K562 (cell line): ENCODE measurements around the gene PDCD10. TPM values are rescaled to one million over a fixed set of nuclear protein-coding genes. Genes with fewer than 3 reads are reported as not detected.

Experiments used
- CXXC5 ChIP-seq: fragments of 250-450 bp; sonication (Bioruptor Pico); IDR thresholded peaks from 2 replicates; pipeline ENCODE4 v1.8.0; 2022; ENCODE audit warnings: inconsistent platforms, mild to moderate bottlenecking, moderate library complexity
- ZNF507 ChIP-seq: conservative IDR thresholded peaks from 2 replicates; pipeline ENCODE4 v1.6.1; 2017; ENCODE audit warnings: missing genetic modification characterization, missing compliant biosample characterization
- polyA plus RNA-seq, 8 experiments: library from polyadenylated mRNA; depleted of rRNA in 4 of 8; stranded (reverse) in 5 of 8; unstranded in 3 of 8; fragments of >200 nt; fragmentation: Nextera tagmentation in 2 of 8; fragmentation: Illumina TruSeq in 1 of 8; extraction: Ambion mirVana in 2 of 8; extraction: Trizol in 1 of 8; gene quantifications; 2 replicates each; pipeline versions ENCODE4 v1.2.1 to v1.2.3, GENCODE V29; 2011 to 2014; ENCODE audit warnings: inconsistent platforms in 1 of 8, missing spikeins in 1 of 8
- total RNA-seq, 7 experiments: library from RNA; depleted of rRNA in 6 of 7; stranded (reverse); fragments of >200 nt in 6 of 7; fragmentation: Illumina TruSeq in 2 of 7; extraction: Trizol in 2 of 7; gene quantifications; 2 replicates each; pipeline versions ENCODE4 v1.2.1 to v1.2.3, GENCODE V29; 2011 to 2021; ENCODE audit warnings: low replicate concordance in 1 of 7
- TF ChIP-seq, protein P1 (sequence below), 2 experiments: fragments of 150-350 bp in 1 of 2; IDR thresholded peaks; 2 replicates each; pipeline ENCODE4 v1.6.1; 2012 to 2016; ENCODE audit warnings: low read depth in 2 of 2, low read length in 2 of 2, mild to moderate bottlenecking in 1 of 2, moderate library complexity in 1 of 2
- TF ChIP-seq, protein P2 (sequence below): IDR thresholded peaks from 3 replicates; pipeline ENCODE4 v1.6.1; 2011; ENCODE audit warnings: borderline replicate concordance, mild to moderate bottlenecking, moderate library complexity; ENCODE audit not compliant: insufficient read length; ENCODE audit errors: extremely low read depth
- TF ChIP-seq, protein P3 (sequence below), 2 experiments: fragments of 450-650 bp in 1 of 2; IDR thresholded peaks; 2 replicates each; pipeline ENCODE4 v1.6.1; 2011 to 2017; ENCODE audit warnings: low read depth in 2 of 2, antibody characterized with exemption in 1 of 2, borderline replicate concordance in 1 of 2, low read length in 1 of 2, mild to moderate bottlenecking in 1 of 2, mixed read lengths in 1 of 2; ENCODE audit not compliant: control insufficient read depth in 1 of 2

PDCD10 gene
- total and polyA plus RNA-seq, 9 of the 15 experiments (the other 6 are each of a cell fraction or from before 2014, with no cell fraction given): 121 to 476 (median 232) TPM

- TF ChIP-seq, protein P1, sequence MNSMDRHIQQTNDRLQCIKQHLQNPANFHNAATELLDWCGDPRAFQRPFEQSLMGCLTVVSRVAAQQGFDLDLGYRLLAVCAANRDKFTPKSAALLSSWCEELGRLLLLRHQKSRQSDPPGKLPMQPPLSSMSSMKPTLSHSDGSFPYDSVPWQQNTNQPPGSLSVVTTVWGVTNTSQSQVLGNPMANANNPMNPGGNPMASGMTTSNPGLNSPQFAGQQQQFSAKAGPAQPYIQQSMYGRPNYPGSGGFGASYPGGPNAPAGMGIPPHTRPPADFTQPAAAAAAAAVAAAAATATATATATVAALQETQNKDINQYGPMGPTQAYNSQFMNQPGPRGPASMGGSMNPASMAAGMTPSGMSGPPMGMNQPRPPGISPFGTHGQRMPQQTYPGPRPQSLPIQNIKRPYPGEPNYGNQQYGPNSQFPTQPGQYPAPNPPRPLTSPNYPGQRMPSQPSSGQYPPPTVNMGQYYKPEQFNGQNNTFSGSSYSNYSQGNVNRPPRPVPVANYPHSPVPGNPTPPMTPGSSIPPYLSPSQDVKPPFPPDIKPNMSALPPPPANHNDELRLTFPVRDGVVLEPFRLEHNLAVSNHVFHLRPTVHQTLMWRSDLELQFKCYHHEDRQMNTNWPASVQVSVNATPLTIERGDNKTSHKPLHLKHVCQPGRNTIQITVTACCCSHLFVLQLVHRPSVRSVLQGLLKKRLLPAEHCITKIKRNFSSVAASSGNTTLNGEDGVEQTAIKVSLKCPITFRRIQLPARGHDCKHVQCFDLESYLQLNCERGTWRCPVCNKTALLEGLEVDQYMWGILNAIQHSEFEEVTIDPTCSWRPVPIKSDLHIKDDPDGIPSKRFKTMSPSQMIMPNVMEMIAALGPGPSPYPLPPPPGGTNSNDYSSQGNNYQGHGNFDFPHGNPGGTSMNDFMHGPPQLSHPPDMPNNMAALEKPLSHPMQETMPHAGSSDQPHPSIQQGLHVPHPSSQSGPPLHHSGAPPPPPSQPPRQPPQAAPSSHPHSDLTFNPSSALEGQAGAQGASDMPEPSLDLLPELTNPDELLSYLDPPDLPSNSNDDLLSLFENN (IDR thresholded peaks at IDR 0.05; ENCODE audit: low read depth in 2 of 2, low read length in 2 of 2): no peak
- no peak for TF ChIP-seq ZNF507 (tag)
- TF ChIP-seq, protein P2, sequence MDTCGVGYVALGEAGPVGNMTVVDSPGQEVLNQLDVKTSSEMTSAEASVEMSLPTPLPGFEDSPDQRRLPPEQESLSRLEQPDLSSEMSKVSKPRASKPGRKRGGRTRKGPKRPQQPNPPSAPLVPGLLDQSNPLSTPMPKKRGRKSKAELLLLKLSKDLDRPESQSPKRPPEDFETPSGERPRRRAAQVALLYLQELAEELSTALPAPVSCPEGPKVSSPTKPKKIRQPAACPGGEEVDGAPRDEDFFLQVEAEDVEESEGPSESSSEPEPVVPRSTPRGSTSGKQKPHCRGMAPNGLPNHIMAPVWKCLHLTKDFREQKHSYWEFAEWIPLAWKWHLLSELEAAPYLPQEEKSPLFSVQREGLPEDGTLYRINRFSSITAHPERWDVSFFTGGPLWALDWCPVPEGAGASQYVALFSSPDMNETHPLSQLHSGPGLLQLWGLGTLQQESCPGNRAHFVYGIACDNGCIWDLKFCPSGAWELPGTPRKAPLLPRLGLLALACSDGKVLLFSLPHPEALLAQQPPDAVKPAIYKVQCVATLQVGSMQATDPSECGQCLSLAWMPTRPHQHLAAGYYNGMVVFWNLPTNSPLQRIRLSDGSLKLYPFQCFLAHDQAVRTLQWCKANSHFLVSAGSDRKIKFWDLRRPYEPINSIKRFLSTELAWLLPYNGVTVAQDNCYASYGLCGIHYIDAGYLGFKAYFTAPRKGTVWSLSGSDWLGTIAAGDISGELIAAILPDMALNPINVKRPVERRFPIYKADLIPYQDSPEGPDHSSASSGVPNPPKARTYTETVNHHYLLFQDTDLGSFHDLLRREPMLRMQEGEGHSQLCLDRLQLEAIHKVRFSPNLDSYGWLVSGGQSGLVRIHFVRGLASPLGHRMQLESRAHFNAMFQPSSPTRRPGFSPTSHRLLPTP: no peak
- TF ChIP-seq, protein P3, sequence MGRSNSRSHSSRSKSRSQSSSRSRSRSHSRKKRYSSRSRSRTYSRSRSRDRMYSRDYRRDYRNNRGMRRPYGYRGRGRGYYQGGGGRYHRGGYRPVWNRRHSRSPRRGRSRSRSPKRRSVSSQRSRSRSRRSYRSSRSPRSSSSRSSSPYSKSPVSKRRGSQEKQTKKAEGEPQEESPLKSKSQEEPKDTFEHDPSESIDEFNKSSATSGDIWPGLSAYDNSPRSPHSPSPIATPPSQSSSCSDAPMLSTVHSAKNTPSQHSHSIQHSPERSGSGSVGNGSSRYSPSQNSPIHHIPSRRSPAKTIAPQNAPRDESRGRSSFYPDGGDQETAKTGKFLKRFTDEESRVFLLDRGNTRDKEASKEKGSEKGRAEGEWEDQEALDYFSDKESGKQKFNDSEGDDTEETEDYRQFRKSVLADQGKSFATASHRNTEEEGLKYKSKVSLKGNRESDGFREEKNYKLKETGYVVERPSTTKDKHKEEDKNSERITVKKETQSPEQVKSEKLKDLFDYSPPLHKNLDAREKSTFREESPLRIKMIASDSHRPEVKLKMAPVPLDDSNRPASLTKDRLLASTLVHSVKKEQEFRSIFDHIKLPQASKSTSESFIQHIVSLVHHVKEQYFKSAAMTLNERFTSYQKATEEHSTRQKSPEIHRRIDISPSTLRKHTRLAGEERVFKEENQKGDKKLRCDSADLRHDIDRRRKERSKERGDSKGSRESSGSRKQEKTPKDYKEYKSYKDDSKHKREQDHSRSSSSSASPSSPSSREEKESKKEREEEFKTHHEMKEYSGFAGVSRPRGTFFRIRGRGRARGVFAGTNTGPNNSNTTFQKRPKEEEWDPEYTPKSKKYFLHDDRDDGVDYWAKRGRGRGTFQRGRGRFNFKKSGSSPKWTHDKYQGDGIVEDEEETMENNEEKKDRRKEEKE (IDR thresholded peaks at IDR 0.05; ENCODE audit: borderline replicate concordance in 1 of 2, control insufficient read depth in 1 of 2, low read depth in 2 of 2, low read length in 1 of 2): no peak
- TF ChIP-seq CXXC5 (CRISPR knock-in tag): no peak
Observed at GRCh38 chr3:167780214-167780883, 45.7 kb upstream of the PDCD10 start (continued).
